ENCODE data around the gene CYP2S1.
"Not testable (repeated sequence)": the region's sequence is repeated elsewhere in the genome, so short reads cannot be mapped to it uniquely, and the experiment has no call there.

The CYP2S1 gene

GRCh38 chr19:41192574-41193429 lies at the start of gene CYP2S1:
Gene CYP2S1, plus strand, starts transcription at chr19:41193219. Its CDS starts 46 bp downstream, at chr19:41193265.
- DNase-seq = no peak

- peak; percentile 81 for DNase-seq
Observed at GRCh38 chr19:41144403-41144802, 48.6 kb upstream of the CYP2S1 start.

- no peak for DNase-seq
Observed at GRCh38 chr19:41149831-41150230, 43.2 kb upstream of the CYP2S1 start.

- DNase-seq = not testable (repeated sequence)
Observed at GRCh38 chr19:41150986-41151385, 42.0 kb upstream of the CYP2S1 start.

GRCh38 chr19:41154060-41154459 lies 39.0 kb upstream of the CYP2S1 start:
- DNase-seq = no peak

GRCh38 chr19:41156207-41156606 lies 36.8 kb upstream of the CYP2S1 start:
- no peak for DNase-seq

GRCh38 chr19:41159881-41160280 lies 33.1 kb upstream of the CYP2S1 start:
- DNase-seq = no peak

- no peak for DNase-seq
Observed at GRCh38 chr19:41161903-41162302, 31.1 kb upstream of the CYP2S1 start.

- DNase-seq = no peak
Observed at GRCh38 chr19:41166944-41167804, 25.8 kb upstream of the CYP2S1 start.

GRCh38 chr19:41172297-41173164 lies 20.5 kb upstream of the CYP2S1 start:
- no peak for DNase-seq

- DNase-seq = no peak
Observed at GRCh38 chr19:41174297-41174928, 18.6 kb upstream of the CYP2S1 start.

GRCh38 chr19:41175801-41176777 lies 16.9 kb upstream of the CYP2S1 start:
- DNase-seq = no peak

GRCh38 chr19:41180173-41180572 lies 12.8 kb upstream of the CYP2S1 start:
- DNase-seq = not testable (repeated sequence)

GRCh38 chr19:41186971-41187883 lies 5.8 kb upstream of the CYP2S1 start:
- no peak for DNase-seq

- DNase-seq = no peak
Observed at GRCh38 chr19:41187884-41188279, 5.1 kb upstream of the CYP2S1 start.

GRCh38 chr19:41189425-41190065 lies 3.5 kb upstream of the CYP2S1 start:
- DNase-seq = no peak

GRCh38 chr19:41193430-41194156 lies 574 bp downstream of the CYP2S1 start:
- no peak for DNase-seq

- DNase-seq = no peak
Observed at GRCh38 chr19:41194157-41194552, 1.1 kb downstream of the CYP2S1 start.
